GM06990 (cell line): Measurements from ENCODE around the gene SYPL2.
"Not testable (repeated sequence)": the region's sequence is repeated elsewhere in the genome, so short reads cannot be mapped to it uniquely, and the experiment has no call there.

Experiments used
- DNase-seq: peaks from one replicate; pipeline ENCODE4 v3.0.0-alpha.2; 2011; ENCODE audit not compliant: insufficient read length; ENCODE audit errors: extremely low read depth
- H3K27me3 ChIP-seq: replicated peaks from 2 replicates; pipeline ENCODE4 v1.6.0; 2011; ENCODE audit warnings: low read length; ENCODE audit not compliant: control insufficient read depth, insufficient read depth
- H3K36me3 ChIP-seq: 2 replicates; pipeline ENCODE4 v1.5.1; 2011; ENCODE audit warnings: low read length; ENCODE audit not compliant: control insufficient read depth, insufficient read depth
- H3K4me3 ChIP-seq: replicated peaks from 2 replicates; pipeline ENCODE4 v1.5.1; 2011; ENCODE audit warnings: low read depth, mild to moderate bottlenecking, control low read depth, low read length
- TF ChIP-seq, protein P1 (sequence below): IDR thresholded peaks from 2 replicates; pipeline ENCODE4 v1.5.1; 2011; ENCODE audit warnings: low read length, control low read depth, mild to moderate bottlenecking, inconsistent platforms; ENCODE audit not compliant: insufficient read depth, poor library complexity, severe bottlenecking

The SYPL2 gene

GRCh38 chr1:109467301-109467777 is 993 bp downstream of the SYPL2 start:
- no peaks in the 10 kb centered on the region for H3K36me3 ChIP-seq
- DNase-seq = no peak
- no peak overlapping the region for H3K4me3 ChIP-seq
- H3K27me3 ChIP-seq = no peaks in the 10 kb centered on the region; the same call in none of the 2 replicates
- TF ChIP-seq, protein P1, sequence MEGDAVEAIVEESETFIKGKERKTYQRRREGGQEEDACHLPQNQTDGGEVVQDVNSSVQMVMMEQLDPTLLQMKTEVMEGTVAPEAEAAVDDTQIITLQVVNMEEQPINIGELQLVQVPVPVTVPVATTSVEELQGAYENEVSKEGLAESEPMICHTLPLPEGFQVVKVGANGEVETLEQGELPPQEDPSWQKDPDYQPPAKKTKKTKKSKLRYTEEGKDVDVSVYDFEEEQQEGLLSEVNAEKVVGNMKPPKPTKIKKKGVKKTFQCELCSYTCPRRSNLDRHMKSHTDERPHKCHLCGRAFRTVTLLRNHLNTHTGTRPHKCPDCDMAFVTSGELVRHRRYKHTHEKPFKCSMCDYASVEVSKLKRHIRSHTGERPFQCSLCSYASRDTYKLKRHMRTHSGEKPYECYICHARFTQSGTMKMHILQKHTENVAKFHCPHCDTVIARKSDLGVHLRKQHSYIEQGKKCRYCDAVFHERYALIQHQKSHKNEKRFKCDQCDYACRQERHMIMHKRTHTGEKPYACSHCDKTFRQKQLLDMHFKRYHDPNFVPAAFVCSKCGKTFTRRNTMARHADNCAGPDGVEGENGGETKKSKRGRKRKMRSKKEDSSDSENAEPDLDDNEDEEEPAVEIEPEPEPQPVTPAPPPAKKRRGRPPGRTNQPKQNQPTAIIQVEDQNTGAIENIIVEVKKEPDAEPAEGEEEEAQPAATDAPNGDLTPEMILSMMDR = no peak

GRCh38 chr1:109468061-109468460 is 1.7 kb downstream of the SYPL2 start:
- TF ChIP-seq, protein P1 = no peak
- DNase-seq = no peak
- H3K36me3 ChIP-seq = no peaks in the 10 kb centered on the region
- no peaks in the 10 kb centered on the region; the same call in none of the 2 replicates for H3K27me3 ChIP-seq
- H3K4me3 ChIP-seq = no peak overlapping the region

GRCh38 chr1:109468903-109469302 is 2.6 kb downstream of the SYPL2 start:
- Histone ChIP-seq H3K4me3 (no peak overlapping the region), H3K27me3 (no peaks in the 10 kb centered on the region; the same call in none of the 2 replicates), H3K36me3 (no peaks in the 10 kb centered on the region)
- TF ChIP-seq, protein P1 = no peak
- DNase-seq = no peak

DNA sequence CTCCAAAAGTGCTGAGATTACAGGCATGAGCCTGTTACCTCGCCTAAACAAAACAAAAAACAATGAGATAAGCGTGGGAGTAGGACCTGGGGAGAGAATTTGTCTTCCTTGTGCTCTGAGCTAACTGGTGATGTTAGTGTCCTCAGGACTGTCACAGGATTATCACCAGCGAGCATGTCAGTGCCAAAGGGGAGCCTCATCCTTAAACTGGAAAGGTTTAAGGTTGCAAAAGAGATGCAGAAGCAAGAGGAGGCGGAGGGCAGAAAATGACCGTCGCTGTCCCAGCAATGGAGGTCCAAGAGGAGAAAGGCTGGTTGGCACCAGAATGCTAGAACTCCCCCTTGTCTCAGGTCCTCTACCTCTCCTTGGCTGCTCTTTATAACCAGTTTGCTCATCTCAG is 3.9 kb downstream of the SYPL2 start:
- TF ChIP-seq, protein P1 = no peak
- Histone ChIP-seq H3K36me3 (no peaks in the 10 kb centered on the region), H3K4me3 (no peak overlapping the region), H3K27me3 (no peaks in the 10 kb centered on the region; the same call in none of the 2 replicates)
- no peak for DNase-seq

DNA sequence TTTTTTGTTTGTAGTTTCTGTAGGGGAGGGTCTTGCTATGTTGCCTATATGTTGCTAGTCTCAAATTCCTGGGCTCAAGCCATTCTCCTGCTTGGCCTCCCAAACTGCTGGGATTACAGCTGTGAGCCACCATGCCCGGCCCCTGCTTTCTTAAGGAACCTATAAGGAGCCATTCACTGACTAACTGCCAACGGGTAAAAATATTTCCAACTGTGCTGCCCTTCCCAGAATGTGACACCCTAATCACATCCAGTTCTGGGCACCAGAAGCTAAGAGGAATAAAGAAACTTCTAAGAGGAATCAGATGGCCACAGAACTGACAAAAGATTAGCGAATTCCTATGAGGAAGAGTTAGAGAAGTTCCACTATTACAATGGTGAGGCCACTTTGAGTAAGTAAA is 6.4 kb downstream of the SYPL2 start:
- DNase-seq = no peak
- TF ChIP-seq, protein P1 = no peak
- H3K36me3 ChIP-seq = no peaks in the 10 kb centered on the region
- no peaks in the 10 kb centered on the region; the same call in 1 of the 2 replicates for H3K27me3 ChIP-seq
- no peak overlapping the region for H3K4me3 ChIP-seq

- not testable (repeated sequence) for H3K36me3 ChIP-seq, H3K27me3 ChIP-seq, DNase-seq, H3K4me3 ChIP-seq
These were observed 7.1 kb downstream of the SYPL2 start for GRCh38 chr1:109473284-109474057.
